Measurements from ENCODE around the gene GUCA1A.
A peak's percentile ranks its signal among the peaks of the same experiment; 100 is the strongest.

GUCA1A gene

GRCh38 chr6:42173101-42173500 lies at the start of gene GUCA1A:
Gene GUCA1A, plus strand, starts transcription at chr6:42173364. Its CDS starts 250 bp downstream, at chr6:42173614.
- no peak for DNase-seq (ENCODE audit: low read depth in 2 of 2)

DNA sequence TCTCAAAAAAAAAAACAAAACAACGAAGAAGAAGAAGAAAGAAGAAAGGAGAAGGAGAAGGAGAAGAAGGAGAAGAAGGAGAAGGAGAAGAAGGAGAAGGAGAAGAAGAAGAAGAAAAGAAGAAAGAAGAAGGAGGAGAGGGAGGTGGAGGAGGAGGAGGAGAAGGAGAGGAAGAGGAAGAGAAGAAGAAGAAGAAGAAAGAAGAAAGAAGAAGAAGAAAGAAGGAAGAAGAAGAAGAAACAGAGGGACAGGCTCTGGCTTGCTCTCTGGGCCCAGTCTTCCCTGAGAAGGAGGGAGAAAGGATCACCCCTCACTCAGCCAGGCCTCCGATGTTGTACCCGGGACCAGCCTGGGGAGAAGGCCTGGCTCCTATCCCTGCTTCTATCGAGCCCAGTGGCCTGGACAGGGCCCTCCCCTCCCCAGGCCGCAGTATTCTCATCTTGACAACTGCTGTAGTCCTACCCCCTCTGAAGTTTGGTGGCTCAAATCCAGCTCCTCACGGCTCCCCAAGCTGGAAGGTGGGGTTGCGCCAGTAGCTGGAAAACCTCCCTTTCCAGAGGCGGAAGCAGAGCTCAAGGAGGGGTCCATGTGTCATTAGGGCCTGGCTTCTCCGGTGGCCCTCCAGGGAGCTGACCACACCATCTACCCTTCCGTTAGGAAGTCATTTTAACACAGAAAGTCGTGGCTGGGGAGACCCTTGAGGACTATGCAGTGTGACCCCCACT lies 49.6 kb upstream of the GUCA1A start:
- DNase-seq (ENCODE audit: low read depth in 2 of 2): no peak

- no peak for DNase-seq (ENCODE audit: low read depth in 2 of 2)
Measured at GRCh38 chr6:42124223-42124836, 48.8 kb upstream of the GUCA1A start.

- no peak for DNase-seq (ENCODE audit: low read depth in 2 of 2)
Measured at GRCh38 chr6:42125231-42125630, 47.9 kb upstream of the GUCA1A start.

DNA sequence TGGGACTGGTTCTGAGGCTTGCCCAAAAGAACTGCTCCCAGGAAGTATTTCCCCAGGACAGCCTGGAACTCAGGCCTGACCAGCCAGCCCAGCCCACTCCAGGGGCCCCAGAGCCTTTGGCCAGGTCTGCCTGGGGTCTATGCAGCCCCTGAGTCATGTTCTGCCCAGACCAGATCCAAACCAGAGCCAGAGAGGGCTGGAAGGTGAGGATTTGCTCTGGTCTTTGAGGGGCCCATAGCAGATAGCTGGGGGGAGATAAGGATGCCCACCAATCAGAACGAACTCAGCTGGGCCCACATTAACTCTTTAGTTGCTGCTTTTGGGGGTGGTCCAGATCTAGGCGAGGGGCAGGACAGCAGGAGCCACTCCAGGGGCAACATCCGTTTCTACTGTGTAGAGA lies 47.5 kb upstream of the GUCA1A start:
- no peak for DNase-seq (ENCODE audit: low read depth in 2 of 2)

GRCh38 chr6:42128460-42129359 lies 44.5 kb upstream of the GUCA1A start:
- DNase-seq (ENCODE audit: low read depth in 2 of 2): no peak

DNA sequence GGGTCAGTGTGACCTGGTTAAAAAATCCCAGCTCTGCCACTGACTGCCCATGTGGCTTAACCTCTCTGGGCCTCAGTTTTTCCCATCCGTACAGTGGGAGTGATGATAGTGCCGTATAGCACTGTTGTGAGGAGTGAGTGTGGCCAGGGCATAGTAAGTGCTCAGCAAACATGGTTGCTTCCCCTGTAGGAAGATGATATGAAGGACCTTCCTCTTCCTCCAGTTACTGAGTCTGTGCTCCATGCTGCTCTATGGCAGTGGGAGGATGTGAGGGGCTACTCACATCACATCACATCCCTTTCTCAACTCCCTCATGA lies 43.8 kb upstream of the GUCA1A start:
- DNase-seq (ENCODE audit: low read depth in 2 of 2): no peak

DNA sequence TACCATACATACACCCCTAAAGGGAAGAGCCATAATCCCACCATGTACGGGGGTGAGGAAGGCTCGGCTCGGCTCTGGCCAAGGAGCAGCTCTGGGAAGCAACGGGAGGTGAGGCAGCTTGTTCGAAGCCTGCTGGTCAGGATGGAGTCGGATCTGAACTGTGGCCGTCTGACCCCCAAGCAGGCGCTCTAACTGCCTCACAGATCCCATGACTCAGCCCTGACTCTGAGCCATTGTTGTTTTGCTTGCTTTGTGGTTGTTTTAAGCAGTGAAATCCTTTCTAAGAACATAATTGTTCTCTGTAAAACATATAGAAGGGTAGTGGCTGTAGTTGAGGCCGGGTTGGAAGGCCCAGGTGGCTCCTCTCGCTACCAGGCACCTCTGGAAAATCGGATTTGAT lies 41.6 kb upstream of the GUCA1A start:
- no peak for DNase-seq (ENCODE audit: low read depth in 2 of 2)

- no peak for DNase-seq (ENCODE audit: low read depth in 2 of 2)
Measured at GRCh38 chr6:42133926-42134325, 39.2 kb upstream of the GUCA1A start.

GRCh38 chr6:42135161-42135560 lies 38.0 kb upstream of the GUCA1A start:
- no peak for DNase-seq (ENCODE audit: low read depth in 2 of 2)

DNA sequence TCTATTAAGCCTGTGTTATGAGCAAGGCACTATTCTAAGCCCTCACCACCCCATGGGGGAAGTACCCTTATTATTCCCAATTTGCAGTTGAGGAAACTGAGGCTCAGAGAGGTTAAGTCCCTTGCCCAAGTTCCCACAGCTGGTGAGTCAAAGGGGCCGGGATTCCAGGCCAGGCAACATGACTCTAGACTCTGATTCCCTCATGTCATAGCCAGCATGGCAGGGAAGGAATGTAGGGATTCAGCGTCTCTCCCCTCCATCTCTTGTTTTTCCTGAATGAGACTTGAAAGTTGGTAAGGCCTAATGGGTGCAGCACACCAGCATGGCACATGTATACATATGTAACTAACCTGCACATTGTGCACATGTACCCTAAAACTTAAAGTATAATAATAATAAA lies 37.4 kb upstream of the GUCA1A start:
- no peak for DNase-seq (ENCODE audit: low read depth in 2 of 2)

- DNase-seq (ENCODE audit: low read depth in 2 of 2): peak; percentile 17
Measured at GRCh38 chr6:42136508-42137193, 36.5 kb upstream of the GUCA1A start.

GRCh38 chr6:42137194-42137753 lies 35.9 kb upstream of the GUCA1A start:
- DNase-seq (ENCODE audit: low read depth in 2 of 2): no peak

- DNase-seq (ENCODE audit: low read depth in 2 of 2): no peak
Measured at GRCh38 chr6:42138190-42138589, 35.0 kb upstream of the GUCA1A start.

GRCh38 chr6:42138630-42139619 lies 34.2 kb upstream of the GUCA1A start:
- DNase-seq (ENCODE audit: low read depth in 2 of 2): no peak

DNA sequence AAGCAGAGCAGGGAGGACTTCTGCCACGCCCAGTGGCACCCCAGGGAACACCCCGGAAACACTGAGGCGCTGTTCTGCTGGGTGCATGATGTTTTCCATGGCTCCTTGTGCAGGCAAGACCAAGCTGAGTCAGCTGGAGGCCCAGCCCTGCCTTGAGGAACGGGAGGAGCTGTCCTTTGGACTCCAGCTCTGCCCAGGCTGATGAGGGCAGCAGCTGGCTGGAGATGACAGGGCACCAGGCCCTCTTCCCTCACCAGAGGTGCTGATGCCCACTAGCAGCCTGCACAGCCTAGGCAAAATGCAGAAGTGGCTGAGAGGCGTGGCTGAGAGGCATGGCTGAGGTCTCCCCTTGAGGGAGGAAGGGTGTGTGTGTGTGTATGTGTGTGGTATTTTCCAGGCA lies 33.1 kb upstream of the GUCA1A start:
- DNase-seq (ENCODE audit: low read depth in 2 of 2): no peak

DNA sequence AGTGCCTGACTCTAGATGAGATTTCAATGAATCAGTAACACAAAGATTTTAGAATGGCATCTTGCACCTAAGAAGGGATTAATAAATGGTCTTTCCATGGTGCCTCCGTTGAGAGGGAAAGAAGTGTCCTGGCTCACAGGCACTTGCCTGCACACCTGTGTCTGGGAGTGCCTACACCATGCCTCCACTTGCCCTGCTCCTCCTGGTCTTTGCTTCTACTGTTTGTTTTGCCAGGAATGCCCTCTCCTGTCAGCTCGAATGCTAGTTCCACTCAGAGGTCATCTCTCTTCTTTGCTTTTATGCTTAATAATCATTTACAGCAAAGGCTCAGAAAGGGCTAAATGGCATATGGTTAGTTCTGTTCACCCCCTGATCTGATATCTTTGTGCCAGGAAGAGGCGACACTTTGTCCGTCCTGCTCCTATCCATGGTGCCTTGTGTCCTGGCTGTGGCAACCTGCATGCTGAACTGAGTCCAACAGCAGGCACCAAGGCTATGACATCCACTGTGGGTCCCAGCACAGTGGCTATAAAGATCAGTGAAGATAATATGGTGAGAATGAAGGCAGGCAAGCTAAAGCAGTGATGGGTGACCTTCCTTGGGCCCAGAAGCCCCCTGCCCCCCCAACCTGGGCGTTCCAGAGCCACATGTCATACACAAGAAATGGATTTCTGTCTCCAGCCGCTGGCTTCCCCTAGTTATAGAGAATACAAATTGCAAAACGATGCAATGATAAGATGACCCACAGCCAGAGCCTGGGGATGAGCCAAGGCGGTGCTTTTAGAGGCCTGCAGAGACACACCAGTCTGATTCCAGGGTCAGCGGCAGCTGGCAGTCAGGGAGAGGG lies 32.2 kb upstream of the GUCA1A start:
- DNase-seq (ENCODE audit: low read depth in 2 of 2): no peak

- no peak for DNase-seq (ENCODE audit: low read depth in 2 of 2)
Measured at GRCh38 chr6:42141603-42142117, 31.5 kb upstream of the GUCA1A start.

DNA sequence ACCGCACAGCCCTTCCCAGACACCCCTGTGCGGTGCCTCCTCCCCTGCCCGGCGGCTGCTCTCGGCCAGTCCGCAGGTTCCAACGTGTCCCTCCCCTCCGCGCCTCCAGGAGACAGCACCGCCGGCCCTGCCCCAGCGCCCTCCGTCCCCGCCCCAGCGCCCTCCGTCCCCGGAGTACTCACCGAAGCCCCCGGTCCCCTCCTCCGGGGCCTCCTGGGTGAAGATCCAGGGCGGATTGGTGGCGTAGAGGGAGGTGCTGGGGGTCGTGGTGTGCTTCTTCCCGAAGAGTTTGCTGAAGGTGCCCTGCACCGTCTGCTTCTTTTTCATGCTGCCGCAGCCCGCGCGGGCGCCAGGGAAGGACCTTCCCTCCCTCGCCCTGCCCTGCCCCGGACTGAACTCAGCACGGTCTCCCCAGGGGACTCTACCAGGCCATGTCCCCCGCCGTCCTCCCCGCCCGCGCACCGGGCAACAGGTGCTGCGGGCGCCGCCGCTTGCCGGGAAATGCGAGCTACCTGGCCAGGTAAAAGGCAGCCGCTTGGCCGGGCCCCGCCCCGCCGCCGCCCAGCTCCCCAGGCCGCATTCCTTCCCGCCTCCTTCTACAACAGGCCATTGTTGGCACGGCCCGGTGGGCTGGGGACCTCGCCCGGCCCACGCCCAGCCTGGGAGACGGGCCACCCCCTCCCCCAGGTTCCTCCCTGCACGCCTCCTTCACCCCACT lies 30.9 kb upstream of the GUCA1A start, which contains the start of gene C6orf132:
Gene C6orf132, minus strand, starts transcription at position 503 of the 718 bp plus-strand sequence. Its CDS starts 176 bp downstream, at position 327.
- no peak for DNase-seq (ENCODE audit: low read depth in 2 of 2)

Data from stimulated activated CD8-positive, alpha-beta memory T cell treated with anti-CD3 and anti-CD28 coated beads, Interleukin-15, amount 100 ng/mL, for 48 hours (primary cell).